ELR (cell line): Measurements from ENCODE around the gene IFIT3.
A peak's percentile ranks its signal among the peaks of the same experiment; 100 is the strongest.
"Not testable (repeated sequence)": the region's sequence is repeated elsewhere in the genome, so short reads cannot be mapped to it uniquely, and the experiment has no call there.

Experiments
- DNase-seq: peaks from one replicate; pipeline ENCODE4 v3.0.0-alpha.2; 2015; ENCODE audit warnings: low read depth

IFIT3 gene

GRCh38 chr10:89335226-89335625 is 7.4 kb downstream of the IFIT3 start:
- DNase-seq: no peak

- DNase-seq: no peak
These were observed 8.4 kb downstream of the IFIT3 start for GRCh38 chr10:89336241-89336640.

- DNase-seq: peak; percentile 78
These were observed 9.7 kb downstream of the IFIT3 start for GRCh38 chr10:89337484-89337883.

- no peak for DNase-seq
These were observed 10.9 kb downstream of the IFIT3 start for GRCh38 chr10:89338713-89339112.

- DNase-seq: no peak
These were observed 12.1 kb downstream of the IFIT3 start for GRCh38 chr10:89339875-89340274.

- no peak for DNase-seq
These were observed 13.9 kb downstream of the IFIT3 start for GRCh38 chr10:89341649-89342048.

- DNase-seq: peak; percentile 71
These were observed 14.6 kb downstream of the IFIT3 start for GRCh38 chr10:89342206-89342958.

- no peak for DNase-seq
These were observed 15.4 kb downstream of the IFIT3 start for GRCh38 chr10:89343089-89343767.

- DNase-seq: no peak
These were observed 16.4 kb downstream of the IFIT3 start for GRCh38 chr10:89344156-89344555.

- no peak for DNase-seq
These were observed 17.7 kb downstream of the IFIT3 start for GRCh38 chr10:89345367-89346000.

GRCh38 chr10:89346405-89347254 is 18.8 kb downstream of the IFIT3 start:
- peak; percentile 49 for DNase-seq

- DNase-seq: no peak
These were observed 20.1 kb downstream of the IFIT3 start for GRCh38 chr10:89347701-89348457.

GRCh38 chr10:89348481-89348880 is 20.7 kb downstream of the IFIT3 start:
- DNase-seq: no peak

GRCh38 chr10:89348975-89349374 is 21.2 kb downstream of the IFIT3 start:
- no peak for DNase-seq

- not testable (repeated sequence) for DNase-seq
These were observed 23.0 kb downstream of the IFIT3 start for GRCh38 chr10:89350631-89351315.

- peak; percentile 46 for DNase-seq
These were observed 23.6 kb downstream of the IFIT3 start for GRCh38 chr10:89351412-89351779.

- peak; percentile 99 for DNase-seq
These were observed 24.2 kb downstream of the IFIT3 start for GRCh38 chr10:89351780-89352597.

GRCh38 chr10:89352802-89353201 is 25.0 kb downstream of the IFIT3 start:
- DNase-seq: peak; percentile 28

- DNase-seq: peak; percentile 91
These were observed 27.7 kb downstream of the IFIT3 start for GRCh38 chr10:89355394-89355931.

- DNase-seq: no peak
These were observed 29.3 kb downstream of the IFIT3 start for GRCh38 chr10:89357096-89357495.
